NCI-H1417 (cell line): Measurements from ENCODE around the gene ALDH3B2.
"Not testable (repeated sequence)": the region's sequence is repeated elsewhere in the genome, so short reads cannot be mapped to it uniquely, and the experiment has no call there.

Source experiments
- DNase-seq, 3 experiments: peaks; one replicate each; lab custom pipeline; 2025; lab: John Stamatoyannopoulos, UW

Gene ALDH3B2

DNA sequence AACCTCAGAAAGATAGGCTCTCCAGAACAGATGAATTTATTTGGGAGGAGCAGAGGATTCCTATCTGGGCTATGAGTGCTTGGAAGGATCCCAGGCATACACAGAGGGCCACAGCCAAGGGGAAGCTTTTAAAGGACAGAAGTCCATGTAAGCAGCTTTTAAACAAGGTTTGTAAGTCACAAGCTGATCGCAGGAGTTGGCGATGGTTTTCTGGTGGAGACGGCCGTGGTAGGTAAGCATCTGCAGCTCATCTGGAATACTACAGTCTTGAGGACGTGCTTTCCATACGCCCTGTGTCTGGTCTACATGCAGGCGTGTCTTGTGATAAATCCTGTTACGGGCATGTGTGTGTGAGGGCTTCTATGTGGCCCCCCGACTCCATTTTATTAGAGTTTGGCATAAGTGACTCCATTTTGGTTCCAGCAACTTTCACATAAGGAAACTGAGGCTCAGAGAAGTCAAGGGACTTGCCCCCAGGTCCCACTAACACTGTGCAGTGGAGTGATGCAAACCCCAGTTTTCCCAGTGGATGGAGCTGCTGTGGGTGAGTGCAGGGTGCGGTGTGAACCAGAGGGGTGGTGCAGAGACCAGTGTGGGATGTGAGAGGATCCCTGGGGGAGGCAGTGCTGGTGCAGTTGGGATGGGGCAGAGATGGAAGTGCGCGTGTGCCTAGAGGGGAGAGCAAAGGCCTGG, 12.1 kb downstream of the ALDH3B2 start:
- DNase-seq, result no peak

DNA sequence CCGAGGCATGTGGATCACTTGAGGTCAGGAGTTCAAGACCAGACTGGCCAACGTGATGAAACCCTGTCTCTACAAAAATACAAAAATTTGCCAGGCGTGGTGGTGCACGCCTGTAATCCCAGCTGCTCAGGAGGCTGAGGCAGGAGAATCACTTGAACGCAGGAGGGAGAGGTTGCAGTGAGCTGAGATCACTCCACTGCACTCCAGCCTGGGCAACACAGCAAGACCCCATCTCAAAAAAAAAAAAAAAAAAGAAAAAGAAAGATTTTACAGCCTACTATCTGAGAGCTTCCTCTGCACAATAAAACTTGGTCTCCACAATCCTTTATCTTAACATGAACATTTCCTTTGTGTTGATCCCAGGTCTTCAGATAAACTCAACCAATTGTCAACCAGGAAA, 13.7 kb downstream of the ALDH3B2 start:
- DNase-seq, result not testable (repeated sequence)

- DNase-seq, result not testable (repeated sequence)
These were observed 14.7 kb downstream of the ALDH3B2 start for GRCh38 chr11:67659651-67660165.

DNA sequence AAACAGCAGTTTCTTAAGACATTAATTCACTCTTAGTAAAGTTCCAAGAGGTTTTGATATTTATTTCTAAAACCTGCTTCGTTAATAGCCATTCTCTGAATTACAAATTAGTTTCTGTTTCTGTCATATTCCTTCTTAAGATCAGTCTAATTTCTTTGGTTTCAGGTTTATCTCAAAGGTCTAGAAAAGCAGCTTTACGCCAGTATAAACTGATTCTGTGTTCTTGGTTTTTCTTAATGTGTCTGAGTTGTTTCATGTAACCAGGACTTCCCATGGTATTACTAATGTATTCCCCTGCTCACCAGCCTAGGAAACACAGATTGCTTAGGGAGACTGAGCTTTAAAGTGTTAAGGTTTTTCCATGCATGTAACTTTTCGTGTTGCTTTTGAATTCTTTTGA, 17.1 kb downstream of the ALDH3B2 start:
- no peak for DNase-seq

DNA sequence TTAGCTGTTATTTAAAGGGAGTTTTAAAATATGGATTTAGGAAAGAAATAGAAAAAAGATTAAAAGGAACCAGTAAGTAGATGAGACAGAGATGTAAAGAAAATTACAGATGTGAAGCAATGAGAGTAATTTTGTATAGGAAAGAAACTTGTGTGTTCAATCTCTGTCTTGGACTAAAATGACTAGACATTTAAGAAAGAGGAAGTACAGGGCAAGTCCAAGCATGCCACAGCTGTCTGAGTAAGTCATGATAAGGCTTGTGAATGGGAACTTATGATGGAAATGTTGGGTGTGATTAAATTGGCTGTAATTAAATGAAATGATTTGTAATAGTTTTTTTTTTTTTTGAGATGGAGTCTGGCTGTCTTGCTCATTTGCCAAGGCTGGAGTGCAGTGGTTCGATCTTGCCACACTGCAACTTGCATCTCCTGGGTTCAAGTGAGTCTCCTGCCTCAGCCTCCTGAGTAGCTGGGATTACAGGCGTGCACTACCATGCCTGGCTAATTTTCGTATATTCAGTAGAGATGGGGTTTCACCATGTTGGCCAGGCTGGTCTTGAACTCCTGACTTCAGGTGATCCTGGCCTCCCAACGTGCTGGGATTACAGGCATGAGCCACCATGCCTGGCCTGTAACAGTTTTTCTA, 18.0 kb downstream of the ALDH3B2 start:
- DNase-seq, result no peak

DNA sequence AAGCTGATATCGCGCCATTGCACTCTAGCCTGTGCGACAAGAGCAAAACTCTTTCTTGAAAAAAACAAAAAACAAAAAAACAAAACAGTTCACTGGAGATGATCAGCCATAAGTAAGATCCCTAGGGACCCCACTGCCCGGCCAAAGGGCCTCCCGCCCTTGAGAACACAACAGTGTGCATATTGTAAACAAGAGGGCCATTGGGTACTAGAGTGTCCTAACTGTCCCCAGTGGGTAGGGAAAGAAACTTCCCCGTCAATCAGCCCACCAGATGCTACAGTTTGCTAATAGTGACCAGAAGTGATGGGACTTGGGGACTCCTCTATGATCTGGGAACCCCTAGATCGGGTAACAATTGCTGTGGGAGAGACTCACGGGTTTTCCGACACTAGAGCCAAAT, 20.2 kb downstream of the ALDH3B2 start:
- DNase-seq, result no peak

- no peak for DNase-seq
These were observed 21.2 kb downstream of the ALDH3B2 start for GRCh38 chr11:67652965-67653845.

GRCh38 chr11:67651976-67652781, 22.2 kb downstream of the ALDH3B2 start:
- peak in 1 of 3 experiments; percentile 45 for DNase-seq

DNA sequence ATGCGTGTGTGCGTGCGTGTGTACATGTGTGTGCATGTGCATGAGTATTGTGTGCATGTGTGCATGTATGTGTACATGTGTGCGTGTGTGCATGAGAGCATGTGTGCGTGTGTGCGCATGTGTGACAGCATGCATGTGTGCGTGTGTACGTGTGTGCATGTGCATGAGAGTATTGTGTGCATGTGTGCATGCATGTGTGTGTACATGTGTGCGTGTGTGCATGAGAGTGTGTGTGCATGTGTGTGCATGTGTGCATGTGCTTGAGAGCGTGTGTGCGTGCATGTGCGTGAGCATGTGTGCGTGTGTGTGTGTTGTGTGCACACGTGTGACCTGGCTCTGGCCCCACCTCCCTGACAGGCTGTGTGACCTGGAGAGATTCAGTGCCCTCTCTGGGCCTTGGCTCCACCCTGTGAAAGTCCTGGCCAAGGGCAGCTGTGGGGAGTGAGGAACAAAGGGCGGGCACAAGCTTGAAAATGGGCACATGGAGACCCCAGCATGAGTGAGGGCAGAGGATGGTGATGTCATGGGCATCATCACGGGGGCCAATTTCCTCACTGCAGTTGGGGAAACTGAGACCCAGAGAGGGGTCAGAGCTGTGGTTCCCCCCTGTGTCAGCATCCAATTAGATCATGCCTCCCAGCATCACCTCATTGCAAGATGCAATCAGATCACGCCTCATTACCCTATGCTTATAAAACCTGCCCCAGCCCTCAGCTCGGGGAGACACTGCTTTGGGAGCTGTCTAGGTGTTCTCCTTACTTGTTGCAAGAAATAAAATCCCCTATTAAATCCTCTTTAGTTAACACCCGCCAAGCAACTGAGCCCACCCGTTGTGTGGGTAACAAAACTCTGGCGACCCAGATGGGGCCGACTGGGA, 24.6 kb downstream of the ALDH3B2 start:
- peak in 2 of 3 experiments; percentile 32 to 56 for DNase-seq

DNA sequence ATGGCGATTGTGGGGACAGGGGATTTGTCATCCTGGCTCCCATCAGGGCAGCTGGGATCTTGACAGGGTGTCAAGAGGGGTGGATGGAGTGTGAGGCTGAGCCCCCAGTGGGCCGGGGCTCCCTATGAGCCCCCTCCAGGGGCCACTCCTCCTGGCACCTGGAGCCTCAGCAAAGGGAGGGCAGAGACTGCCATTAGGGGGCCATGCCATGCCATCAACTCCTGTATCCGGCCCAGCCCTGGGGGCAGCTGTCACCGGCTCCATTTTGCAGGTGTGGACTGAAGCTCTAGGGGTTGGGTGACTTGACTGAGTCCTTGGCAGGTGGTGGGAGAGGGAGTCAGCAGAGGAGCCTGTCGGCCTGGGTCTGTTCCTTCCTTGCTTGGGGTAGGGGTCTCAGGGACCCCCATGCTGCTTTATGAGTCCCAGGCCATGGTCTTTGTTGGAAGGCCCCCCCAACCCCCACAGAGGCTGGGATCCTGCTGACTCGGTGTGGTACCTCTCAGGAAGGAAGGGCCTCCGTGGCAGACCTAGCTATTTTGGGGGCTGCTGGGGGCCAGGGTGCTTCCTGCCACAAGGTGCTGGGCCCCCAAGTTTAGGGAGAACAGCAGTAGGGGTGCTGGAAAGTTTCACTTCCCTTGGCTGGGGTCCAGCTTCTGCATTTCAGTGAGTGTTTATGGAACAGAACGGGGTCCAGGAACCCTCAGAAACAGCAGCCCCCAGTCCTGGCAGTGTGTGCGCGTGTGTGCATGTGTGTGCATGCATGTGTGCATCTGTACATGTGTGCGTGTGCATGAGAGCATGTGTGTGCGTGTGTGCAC, 25.4 kb downstream of the ALDH3B2 start:
- DNase-seq, result no peak

DNA sequence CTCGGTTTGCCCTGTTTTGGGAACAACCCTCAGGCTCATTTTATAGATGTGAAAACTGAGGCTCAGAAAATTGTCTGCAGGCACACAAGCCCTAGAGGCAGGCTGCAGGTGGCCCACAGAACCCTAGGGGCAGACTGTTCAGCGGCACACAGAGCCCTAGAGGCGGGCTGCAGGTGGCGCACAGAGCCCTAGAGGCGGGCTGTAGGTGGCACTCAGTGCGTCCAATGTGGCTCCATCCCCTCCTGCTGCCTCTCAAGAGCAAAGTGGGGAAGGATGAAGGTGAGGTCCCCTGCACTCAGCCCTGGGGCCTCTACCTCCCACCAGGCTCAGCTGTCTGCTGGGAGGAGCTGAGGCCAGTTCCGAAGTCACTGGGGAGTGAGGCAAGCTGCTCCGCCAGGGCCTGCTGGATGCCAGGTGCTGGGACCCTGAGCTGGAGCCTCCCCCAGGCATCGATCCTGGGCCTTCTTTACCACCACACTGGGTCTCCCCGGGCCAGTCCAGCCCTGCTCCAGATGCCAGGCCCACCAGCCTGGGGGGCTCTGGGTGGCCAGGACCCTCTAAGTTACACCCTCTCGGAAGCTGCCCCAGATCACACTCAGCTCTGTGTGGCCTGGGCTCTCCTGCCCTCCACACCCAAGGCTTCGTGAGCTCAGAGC, 26.2 kb downstream of the ALDH3B2 start:
- DNase-seq, result peak in 2 of 3 experiments; percentile 56 to 68

DNA sequence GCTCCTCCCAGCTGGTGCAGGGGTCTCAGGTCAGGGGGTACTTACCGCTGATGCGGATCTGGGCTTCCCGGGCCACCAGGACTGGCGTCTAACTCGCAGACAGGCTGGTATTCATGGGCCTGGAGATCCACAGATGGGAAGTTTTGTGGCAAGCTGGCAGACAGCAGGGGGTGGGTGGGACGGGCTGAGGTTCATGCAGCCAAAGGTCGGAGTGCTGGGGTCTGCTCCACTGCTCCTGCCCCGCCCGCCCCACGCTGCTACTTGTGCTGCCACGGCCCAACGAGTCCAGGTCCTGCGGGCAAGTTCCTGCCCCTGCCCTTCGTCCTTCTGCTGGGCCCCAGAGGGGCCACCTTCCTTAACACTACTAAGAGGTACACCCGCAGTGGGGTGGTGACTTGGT, 27.0 kb downstream of the ALDH3B2 start:
- no peak for DNase-seq

GRCh38 chr11:67646535-67647336, 27.7 kb downstream of the ALDH3B2 start:
- DNase-seq, result no peak

DNA sequence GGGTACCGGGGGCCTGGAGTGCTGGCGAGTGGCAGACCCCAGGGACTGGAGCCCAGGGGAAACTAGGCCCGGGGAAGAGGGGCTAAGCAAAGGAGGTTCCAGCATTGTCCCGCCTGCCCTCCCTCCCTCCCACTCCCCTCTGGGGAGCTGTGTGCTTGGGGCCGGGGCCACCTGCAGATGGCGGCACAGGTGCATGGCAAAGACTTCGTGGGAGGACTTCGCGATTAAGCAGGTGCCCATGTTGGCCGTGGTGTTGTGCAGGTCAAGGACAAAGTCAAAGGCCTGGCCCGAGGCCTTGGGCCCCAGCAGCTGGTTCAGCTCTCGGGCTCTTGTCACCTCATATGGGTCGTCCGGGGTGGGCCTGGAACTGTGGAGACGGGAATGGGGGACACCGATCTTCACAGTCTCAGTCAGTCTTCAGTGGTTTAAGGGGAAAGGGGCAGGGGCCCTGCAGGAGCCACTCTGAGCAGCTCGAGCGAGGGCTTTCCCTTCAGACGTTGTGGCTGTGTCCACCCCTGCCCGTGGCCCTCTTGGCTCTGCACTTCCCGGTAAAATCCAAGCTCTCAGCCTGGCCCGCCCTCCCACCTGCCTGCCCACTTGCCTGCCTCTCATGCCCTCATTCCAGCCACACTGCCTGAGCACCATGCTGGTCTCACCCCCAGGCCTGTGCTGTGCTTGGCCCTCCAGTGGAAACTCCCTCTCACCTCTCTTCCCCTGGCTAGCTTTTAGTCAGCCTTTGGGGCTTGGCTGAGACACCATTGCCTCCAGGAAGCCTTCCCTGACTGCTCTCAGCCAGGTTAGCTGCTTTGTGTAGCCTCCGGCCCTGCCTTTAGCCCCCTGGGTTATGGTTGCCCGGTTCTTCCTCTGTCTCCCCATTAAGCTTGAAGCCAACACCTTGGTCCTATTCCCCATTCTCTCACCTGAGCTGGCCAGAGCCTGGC, 28.6 kb downstream of the ALDH3B2 start:
- peak in 1 of 3 experiments; percentile 11 for DNase-seq

- DNase-seq, result no peak
These were observed 29.7 kb downstream of the ALDH3B2 start for GRCh38 chr11:67644472-67645418.

DNA sequence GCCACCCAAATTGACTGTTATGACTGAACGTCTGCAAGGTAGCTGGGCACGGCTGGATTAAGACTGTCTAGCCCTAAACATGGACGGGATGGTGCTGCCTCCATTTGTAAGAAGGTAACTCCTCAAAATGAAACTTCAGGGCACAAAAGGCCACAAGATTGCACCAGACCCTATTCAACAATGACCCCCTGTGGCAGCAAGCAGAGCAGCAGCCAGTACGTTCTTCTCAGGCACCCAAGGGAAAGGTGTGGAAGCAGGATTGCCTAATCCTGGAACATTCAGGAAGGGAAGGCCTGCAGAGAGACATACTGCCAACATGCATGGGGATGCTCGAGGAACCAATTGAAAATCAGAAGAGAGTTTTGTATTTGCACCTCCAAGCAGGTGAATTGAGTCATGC, 30.4 kb downstream of the ALDH3B2 start:
- DNase-seq, result peak in 1 of 3 experiments; percentile 27
